Smooth muscle cell of the brain vasculature (primary cell): ENCODE results near the gene L2HGDH.

Experiments used
- DNase-seq: peaks from one replicate; pipeline ENCODE4 v3.0.0-alpha.2; 2012; ENCODE audit warnings: low read depth, low spot score

L2HGDH gene

DNA sequence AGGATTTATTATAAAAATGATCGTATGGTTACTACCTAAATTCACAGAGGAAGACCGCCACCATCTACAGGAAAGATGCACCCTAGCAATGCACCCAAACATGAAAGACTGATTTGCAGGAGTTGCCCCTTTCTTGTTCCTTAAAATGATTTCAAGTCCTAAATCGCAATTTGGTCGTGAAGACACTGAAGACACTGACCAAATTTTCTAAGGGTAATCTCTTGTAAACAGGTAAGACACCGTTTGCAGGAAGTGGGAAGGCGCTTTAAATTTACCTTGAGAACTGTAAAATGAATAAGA, 81.7 kb downstream of the L2HGDH start:
- DNase-seq: no peak

DNA sequence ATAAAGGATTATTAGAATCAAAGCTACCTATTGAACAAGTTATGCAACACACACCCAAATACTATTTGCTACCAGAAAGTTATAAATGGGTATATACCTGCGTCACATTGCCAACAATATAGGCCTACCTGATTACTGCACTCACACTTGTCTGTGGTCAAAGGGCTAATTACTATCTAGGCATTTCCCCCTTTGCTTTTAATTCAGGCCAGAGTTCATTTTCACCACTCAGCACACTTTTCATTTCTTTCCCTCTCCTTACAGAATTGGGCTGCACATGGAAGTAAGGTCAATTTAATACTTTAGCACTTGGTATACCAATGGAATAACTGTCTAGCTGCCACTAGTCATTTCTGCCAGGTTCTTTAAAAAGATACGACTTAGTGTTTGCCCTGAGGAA, 82.3 kb downstream of the L2HGDH start:
- no peak for DNase-seq

DNA sequence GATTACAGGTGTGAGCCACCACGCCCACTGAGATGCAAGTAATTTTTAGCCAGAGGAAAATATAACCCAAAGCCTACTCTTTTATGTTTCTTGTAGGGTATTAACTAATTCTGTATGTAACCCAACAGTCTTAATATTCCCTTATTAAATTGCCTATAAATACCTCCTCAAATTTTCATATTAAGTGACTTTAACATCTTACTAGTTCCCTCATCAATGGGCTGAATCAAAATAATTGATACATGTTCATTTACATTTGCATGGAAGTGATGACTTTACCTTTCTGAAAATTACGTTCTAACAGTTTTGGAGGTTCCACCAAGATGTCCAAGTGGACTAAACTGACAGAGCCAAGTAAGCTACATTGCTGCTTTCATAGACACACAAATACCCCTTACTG, 83.7 kb downstream of the L2HGDH start:
- no peak for DNase-seq

DNA sequence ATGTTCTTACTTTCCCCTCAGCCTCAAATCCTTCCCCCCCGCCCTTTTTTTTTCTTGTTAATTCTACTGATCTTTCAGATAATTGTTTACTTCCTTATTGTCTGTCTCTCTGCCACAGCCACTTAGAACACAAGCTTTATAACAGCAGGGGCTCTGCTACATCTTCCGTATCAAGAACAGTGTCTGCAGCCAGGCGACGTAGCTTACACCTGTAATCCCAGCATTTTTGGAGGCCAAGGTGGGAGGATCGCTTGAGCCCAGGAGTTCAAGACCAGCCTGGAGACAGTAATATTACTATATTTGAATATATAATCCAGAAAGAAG, 86.1 kb downstream of the L2HGDH start:
- DNase-seq: peak; percentile 1

DNA sequence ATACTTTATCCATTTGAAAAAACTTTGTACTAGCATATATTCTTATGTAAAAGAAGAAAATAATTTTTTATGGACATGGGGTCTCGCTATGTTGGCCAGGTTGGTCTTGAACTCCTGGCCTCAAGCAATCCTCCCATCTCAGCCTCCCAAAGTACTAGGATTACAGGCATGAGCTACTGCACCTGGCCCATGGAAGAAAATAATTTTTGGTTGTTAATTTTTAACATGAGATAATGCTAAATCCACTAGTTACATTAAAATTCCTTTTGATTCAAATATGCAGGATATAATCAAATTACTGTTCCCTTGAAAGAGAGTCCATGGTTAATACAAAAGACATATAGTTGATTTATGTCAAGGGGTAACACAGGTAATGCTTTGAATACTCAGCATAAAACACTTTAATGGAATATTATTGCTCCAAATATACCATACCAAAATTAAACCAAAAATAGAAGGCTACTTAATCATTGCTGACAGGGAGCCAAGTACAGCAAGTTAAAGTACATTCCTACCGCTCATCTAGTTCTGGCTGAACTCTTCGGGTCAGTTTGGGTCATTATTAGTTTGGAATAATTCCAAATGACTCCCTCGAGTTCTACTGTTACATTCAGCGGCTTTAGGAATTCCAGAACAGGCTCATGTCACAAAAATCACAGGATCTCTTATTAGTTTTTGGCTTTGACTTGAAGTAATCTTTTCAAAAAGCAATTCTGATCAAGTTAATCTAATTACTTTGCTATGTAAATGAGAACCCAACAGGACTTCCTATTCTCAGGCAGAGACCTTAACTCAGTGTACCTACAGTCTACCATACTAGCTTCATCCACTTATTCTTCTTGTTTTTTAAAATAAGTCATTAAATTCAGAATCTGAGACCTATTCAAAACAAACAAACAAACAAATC, 86.7 kb downstream of the L2HGDH start:
- peak; percentile 61 for DNase-seq

DNA sequence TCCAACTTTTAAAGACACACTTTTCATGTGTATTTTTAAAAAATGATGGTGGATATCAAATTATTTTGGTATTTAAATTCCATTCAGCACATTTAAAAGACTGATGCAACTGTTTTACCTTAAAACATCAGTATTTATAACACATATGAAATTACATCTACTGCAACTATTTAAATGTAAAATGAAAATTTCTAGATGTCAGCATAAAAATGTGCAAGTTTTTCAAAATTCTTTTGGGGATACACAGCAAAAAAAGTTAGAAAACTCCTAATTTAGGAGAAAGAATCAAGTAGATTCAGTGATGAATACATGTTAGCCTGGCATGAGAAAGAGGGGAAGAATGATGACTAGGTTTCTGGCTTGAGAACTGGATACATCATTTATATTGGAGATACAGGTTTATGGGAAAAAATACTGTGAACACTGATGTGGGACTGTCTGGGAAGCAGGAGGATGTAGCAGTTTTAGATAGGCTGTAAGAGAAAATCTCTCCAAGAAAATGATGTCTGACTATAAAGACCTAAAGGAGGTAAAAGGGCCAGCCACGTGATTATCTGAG, 89.9 kb downstream of the L2HGDH start:
- no peak for DNase-seq

DNA sequence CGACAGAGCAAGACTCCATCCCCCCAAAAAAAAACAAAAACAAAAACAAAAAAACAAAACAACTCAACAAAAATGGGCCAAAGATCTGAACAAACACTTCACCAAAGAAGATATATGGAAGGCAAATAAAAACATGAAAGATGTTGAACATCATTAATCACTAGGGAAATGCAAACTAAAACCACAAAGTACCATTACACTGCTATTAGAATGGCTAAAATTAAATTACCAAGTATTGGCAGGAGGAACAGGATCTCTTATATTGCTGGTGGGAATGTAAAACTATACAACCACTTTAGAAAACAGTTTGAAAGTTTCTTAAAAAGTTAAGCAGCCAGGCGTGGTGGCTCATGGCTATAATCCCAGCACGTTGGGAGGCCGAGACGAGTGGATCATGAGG, 93.5 kb downstream of the L2HGDH start:
- DNase-seq: no peak

DNA sequence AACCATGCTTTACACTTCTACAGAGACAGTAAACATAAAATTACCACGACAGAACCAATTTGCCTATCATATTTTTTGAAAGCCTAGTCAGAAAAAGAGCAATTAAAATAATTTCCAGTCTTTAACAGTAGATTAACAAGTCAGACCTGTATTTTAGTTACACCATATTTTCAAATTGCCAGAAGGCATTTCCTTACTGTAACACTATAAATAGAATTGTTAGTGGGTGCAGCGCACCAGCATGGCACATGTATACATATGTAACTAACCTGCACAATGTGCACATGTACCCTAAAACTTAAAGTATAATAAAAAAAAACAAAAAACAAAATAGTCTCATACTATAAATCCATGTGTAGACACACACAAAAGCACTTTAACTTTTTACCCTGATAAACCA, 96.6 kb downstream of the L2HGDH start:
- no peak for DNase-seq

DNA sequence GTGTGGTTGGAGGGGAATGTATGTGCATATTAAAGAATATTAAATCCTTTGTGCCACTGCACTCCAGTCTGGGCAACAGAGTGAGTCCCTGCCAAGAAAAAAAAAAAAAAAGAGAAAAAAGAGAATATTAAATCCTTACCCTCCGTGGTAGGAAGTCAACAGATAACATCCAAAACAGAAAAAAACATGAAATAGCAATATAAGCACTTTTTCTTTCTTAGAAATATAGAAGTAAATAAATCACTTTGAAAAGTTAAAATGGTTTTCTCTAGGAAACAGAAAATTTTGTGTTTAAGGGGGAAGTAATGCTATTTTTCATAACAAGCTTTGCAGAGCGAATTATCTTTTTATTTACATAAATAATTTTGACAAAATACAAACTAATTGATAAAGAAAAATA, 98.2 kb downstream of the L2HGDH start:
- no peak for DNase-seq

DNA sequence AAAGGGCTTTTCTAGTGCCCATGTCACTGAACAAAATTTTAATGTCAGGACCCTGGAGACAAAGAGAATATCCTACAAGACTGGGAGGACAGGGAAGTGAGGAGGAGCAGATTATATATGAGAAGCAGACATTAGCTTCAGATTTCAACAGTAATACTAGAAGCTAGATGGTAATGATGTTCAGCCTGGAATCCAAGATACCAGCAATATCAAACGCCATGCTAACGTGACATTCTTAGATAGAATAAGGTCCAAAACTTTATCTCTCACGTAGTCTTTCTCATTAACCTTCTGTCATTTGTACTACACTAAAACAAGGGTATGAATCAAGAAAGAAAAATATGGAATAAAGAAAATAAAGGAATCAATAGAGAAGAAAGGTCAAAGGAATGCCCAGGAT, 99.3 kb downstream of the L2HGDH start:
- no peak for DNase-seq

DNA sequence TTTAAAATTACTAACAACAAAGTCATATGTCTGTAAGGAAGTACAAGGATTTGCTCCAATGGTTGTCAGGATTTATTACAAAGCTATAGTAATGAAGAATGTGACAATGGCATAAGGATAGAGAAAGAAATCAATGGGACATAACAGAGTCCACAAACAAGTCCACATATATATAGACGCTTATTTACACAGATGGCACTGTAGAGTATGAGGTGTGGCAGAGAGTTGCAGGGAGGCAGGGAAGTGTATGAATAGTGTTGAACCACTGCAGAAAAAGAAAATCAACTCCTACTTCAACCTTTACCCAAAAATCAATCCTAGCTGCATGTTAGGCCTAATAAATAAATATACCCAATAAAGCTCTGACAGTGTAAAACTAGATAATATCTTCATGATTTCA, 102.0 kb downstream of the L2HGDH start:
- DNase-seq: no peak

DNA sequence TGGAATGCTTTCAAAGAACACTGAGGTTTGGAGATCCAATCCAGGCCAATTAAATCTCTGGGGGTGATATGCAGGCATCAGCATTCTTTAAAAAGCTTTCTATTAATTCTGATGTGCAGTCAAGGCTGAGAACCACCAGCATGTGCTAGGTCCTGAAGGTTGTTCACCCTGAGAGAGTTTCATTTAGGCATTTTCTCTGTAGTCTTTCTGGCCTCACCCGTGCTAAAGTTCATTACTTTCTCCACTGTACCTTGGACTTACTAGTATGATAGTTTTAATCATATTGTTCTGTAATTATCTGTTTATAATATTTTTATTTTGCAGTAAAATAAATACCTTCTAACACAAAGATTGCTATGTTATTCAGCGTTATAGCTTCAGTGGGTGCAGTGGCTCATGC, 113.5 kb downstream of the L2HGDH start:
- no peak for DNase-seq

DNA sequence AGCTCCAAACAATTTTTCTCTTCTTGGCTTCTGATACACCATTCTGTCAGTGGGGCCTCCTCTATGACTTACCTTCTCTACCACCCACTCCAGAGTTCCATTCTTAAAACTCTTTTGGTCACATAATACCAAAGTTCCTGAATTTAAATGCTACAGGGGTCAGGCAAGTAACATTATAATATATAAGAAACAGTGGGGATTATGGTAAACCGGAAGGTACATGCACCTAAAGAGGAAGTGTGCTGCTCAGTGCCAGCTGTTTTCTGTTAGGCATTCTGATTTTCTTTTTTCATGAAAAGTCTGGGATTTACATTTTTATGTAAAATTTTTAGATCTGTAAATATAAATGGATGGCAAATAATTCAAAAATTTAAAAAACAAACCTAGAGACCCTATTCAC, 120.5 kb downstream of the L2HGDH start:
- DNase-seq: no peak
